Stomach (tissue), 9 donors: Measurements from ENCODE around the gene ZMIZ2. TPM values are rescaled to one million over a fixed set of nuclear protein-coding genes. Genes with fewer than 3 reads are reported as not detected.
"Not testable (repeated sequence)": the region's sequence is repeated elsewhere in the genome, so short reads cannot be mapped to it uniquely, and the experiment has no call there.

ENCODE experiments used
- DNase-seq, 2 donors: peaks; one replicate each; pipeline versions ENCODE4 v3.0.0 to v3.0.0-alpha.2; 2013 to 2019
- H3K27ac ChIP-seq, 5 donors: fragments of 200-600 bp in 4 of 5; sonication (generic) in 4 of 5; one replicate each; pipeline ENCODE4 v1.5.1; 2013 to 2019; ENCODE audit warnings: mild to moderate bottlenecking in 1 of 5, moderate library complexity in 1 of 5
- H3K27me3 ChIP-seq, 3 donors: fragments of 200-600 bp; sonication (generic); one replicate each; pipeline ENCODE4 v1.5.1; 2017 to 2019; ENCODE audit warnings: mixed run types in 1 of 3
- H3K36me3 ChIP-seq, 4 donors: fragments of 200-600 bp; sonication (generic); 1 replicate in 3 of 4; 2 replicates in 1 of 4; pipeline ENCODE4 v1.5.1; 2016 to 2019
- H3K4me1 ChIP-seq, 4 donors: fragments of 200-600 bp; sonication (generic); one replicate each; pipeline ENCODE4 v1.5.1; 2016 to 2019
- H3K4me3 ChIP-seq, 4 donors: fragments of 200-600 bp; sonication (generic) in 3 of 4; one replicate each; pipeline ENCODE4 v1.5.1; 2016 to 2019; ENCODE audit warnings: mild to moderate bottlenecking in 1 of 4
- H3K9me3 ChIP-seq, 4 donors: fragments of 200-600 bp; sonication (generic); one replicate each; pipeline ENCODE4 v1.5.1; 2016 to 2019
- CTCF ChIP-seq, 7 experiments: fragments of 450-650 bp in 4 of 7; fragments of 200-600 bp in 3 of 7; sonication (generic) in 3 of 7; IDR thresholded peaks; one replicate each; pipeline ENCODE4 v1.5.1; 2016 to 2019; ENCODE audit warnings: antibody characterized with exemption in 7 of 7, control low read depth in 2 of 7, mild to moderate bottlenecking in 1 of 7
- EP300 ChIP-seq: sonication (generic); formaldehyde crosslinking; IDR thresholded peaks from one replicate; pipeline ENCODE4 v1.6.1; 2017; ENCODE audit warnings: antibody characterized with exemption
- POLR2A ChIP-seq, 4 donors: fragments of 450-650 bp; IDR thresholded peaks; one replicate each; pipeline ENCODE4 v1.6.1; 2016; ENCODE audit warnings: antibody characterized with exemption in 4 of 4, control low read depth in 2 of 4, mild to moderate bottlenecking in 1 of 4, moderate library complexity in 1 of 4
- POLR2AphosphoS5 ChIP-seq, 3 donors: sonication (generic); formaldehyde crosslinking; IDR thresholded peaks; one replicate each; pipeline ENCODE4 v1.6.1; 2016; ENCODE audit warnings: antibody characterized with exemption in 3 of 3
- WGBS, 5 donors: extraction: QIAGEN DNeasy Blood & Tissue Kit in 3 of 5; methylation state at CpG; one replicate each; pipeline versions ENCODE4 v1.1.5 to v1.1.7; 2013 to 2018; 5-methylcytosine and 5-hydroxymethylcytosine counted together
- intact Hi-C: fragments of 100-400 bp; cut with DNase I; formaldehyde crosslinking; loops from one replicate; pipeline ENCODE4 v1.15.1; 2023; ENCODE audit warnings: low total_unique reads
- polyA plus RNA-seq, 3 donors: library from polyadenylated mRNA; stranded (reverse); fragments of 200-250 nt; gene quantifications; one replicate each; pipeline ENCODE4 v1.2.3, GENCODE V29; 2013
- total RNA-seq, 5 donors: library from RNA; depleted of rRNA; stranded (reverse); fragments of >200 nt; gene quantifications; one replicate each; pipeline versions ENCODE4 v1.1.0 to v1.2.3, GENCODE V29; 2014 to 2016
- donor health status: healthy with polysubstance abuse.
- donor health status: Bipolar disorder and iron deficiency.
- donor health status: healthy.

The ZMIZ2 gene
- total and polyA plus RNA-seq, 8 donors: 14.5 to 108 (median 29.5) TPM

- Histone ChIP-seq H3K27me3 (no peaks in the 10 kb centered on the region), H3K9me3 (no peaks in the 10 kb centered on the region), H3K4me1 (no peaks in the 10 kb centered on the region), H3K27ac (no peak overlapping the region), H3K4me3 (no peak overlapping the region), H3K36me3 (no peaks in the 10 kb centered on the region)
- no peak for DNase-seq
- intact Hi-C loops: no loop called here
- TF ChIP-seq CTCF (IDR thresholded peaks at IDR 0.05): no peak
- WGBS, 5 donors: 28 to 69% (median 37%) methylated on average over 3 of the region's 3 CpGs
Measured at GRCh38 chr7:44776211-44776610, 27.6 kb downstream of the ZMIZ2 start.

GRCh38 chr7:44782460-44782859 lies 33.8 kb downstream of the ZMIZ2 start:
- no peak overlapping the region for H3K27ac ChIP-seq
- H3K9me3 ChIP-seq: peaks cover 0 to 8% (median 4%) of the 10 kb centered on the region in 4 donors
- 95 to 100% (median 100%) methylated on average over 1 of the region's 1 CpG for WGBS, 5 donors
- no peak for TF ChIP-seq POLR2A (IDR thresholded peaks at IDR 0.05)
- no peak for TF ChIP-seq POLR2AphosphoS5 (IDR thresholded peaks at IDR 0.05)
- no peak for TF ChIP-seq CTCF (IDR thresholded peaks at IDR 0.05)
- no peak for TF ChIP-seq EP300
- DNase-seq: no peak
- H3K27me3 ChIP-seq: no peaks in the 10 kb centered on the region
- H3K4me3 ChIP-seq: no peak overlapping the region
- H3K4me1 ChIP-seq: no peaks in the 10 kb centered on the region
- H3K36me3 ChIP-seq: no peaks in the 10 kb centered on the region
- intact Hi-C loops: no loop called here

GRCh38 chr7:44783407-44783806 lies 34.8 kb downstream of the ZMIZ2 start:
- Histone ChIP-seq H3K27me3 (no peaks in the 10 kb centered on the region), H3K4me1 (no peaks in the 10 kb centered on the region), H3K4me3 (no peak overlapping the region), H3K9me3 (peaks cover 0 to 8% (median 4%) of the 10 kb centered on the region in 4 donors), H3K36me3 (no peaks in the 10 kb centered on the region), H3K27ac (no peak overlapping the region)
- intact Hi-C loops: no loop called here
- DNase-seq: no peak
- TF ChIP-seq EP300 (no peak), POLR2A (IDR thresholded peaks at IDR 0.05) (no peak), CTCF (IDR thresholded peaks at IDR 0.05) (no peak)

- no peaks in the 10 kb centered on the region for H3K27me3 ChIP-seq
- WGBS, 5 donors: 60 to 87% (median 73%) methylated on average over 1 of the region's 1 CpG
- H3K4me1 ChIP-seq: no peaks in the 10 kb centered on the region
- peaks cover 0 to 8% (median 4%) of the 10 kb centered on the region in 4 donors for H3K9me3 ChIP-seq
- H3K27ac ChIP-seq: no peak overlapping the region
- intact Hi-C loops: no loop called here
- H3K4me3 ChIP-seq: no peak overlapping the region
- DNase-seq: no peak
- TF ChIP-seq CTCF (IDR thresholded peaks at IDR 0.05) (no peak), EP300 (no peak)
- H3K36me3 ChIP-seq: no peaks in the 10 kb centered on the region
Measured at GRCh38 chr7:44784364-44784763, 35.7 kb downstream of the ZMIZ2 start.

GRCh38 chr7:44785218-44785617 lies 36.6 kb downstream of the ZMIZ2 start:
- WGBS, 5 donors: 85 to 96% (median 88%) methylated on average over 3 of the region's 3 CpGs
- intact Hi-C loops, H3K27me3 ChIP-seq, DNase-seq, H3K36me3 ChIP-seq, H3K4me3 ChIP-seq, H3K27ac ChIP-seq, H3K4me1 ChIP-seq, H3K9me3 ChIP-seq: not testable (repeated sequence)
